KMS-11 (cell line): Measurements from ENCODE around the gene SPG11.

Experiments used
- H2AFZ ChIP-seq: fragments of 200-600 bp; sonication (generic); 2 replicates; pipeline ENCODE4 v1.6.1; 2016; ENCODE audit warnings: antibody characterized with exemption, mixed run types, low read depth
- H3K27ac ChIP-seq: fragments of 200-600 bp; sonication (generic); 2 replicates; pipeline ENCODE4 v1.6.1; 2016; ENCODE audit warnings: mild to moderate bottlenecking, mixed run types
- H3K27me3 ChIP-seq: fragments of 200-600 bp; sonication (generic); 2 replicates; pipeline ENCODE4 v1.6.1; 2017; ENCODE audit warnings: mild to moderate bottlenecking, low read depth, mixed run types, moderate library complexity; ENCODE audit not compliant: insufficient read depth
- H3K36me3 ChIP-seq: fragments of 200-600 bp; sonication (generic); 2 replicates; pipeline ENCODE4 v1.6.1; 2017; ENCODE audit warnings: mild to moderate bottlenecking, mixed run types; ENCODE audit not compliant: insufficient read depth
- H3K4me1 ChIP-seq: fragments of 200-600 bp; sonication (generic); 2 replicates; pipeline ENCODE4 v1.6.1; 2016; ENCODE audit warnings: mild to moderate bottlenecking, low read depth, mixed run types; ENCODE audit not compliant: poor library complexity, severe bottlenecking
- H3K4me2 ChIP-seq: fragments of 200-600 bp; sonication (generic); 2 replicates; pipeline ENCODE4 v1.7.0; 2016; ENCODE audit warnings: mild to moderate bottlenecking, mixed run types
- H3K4me3 ChIP-seq: fragments of 200-600 bp; sonication (generic); IDR thresholded peaks from 2 replicates; pipeline ENCODE4 v1.6.1; 2017; ENCODE audit warnings: low read depth, low read length, mixed read lengths; ENCODE audit not compliant: insufficient read depth
- H3K79me2 ChIP-seq: fragments of 200-600 bp; sonication (generic); 2 replicates; pipeline ENCODE4 v1.6.1; 2016; ENCODE audit warnings: low read depth, mixed run types; ENCODE audit not compliant: insufficient read depth
- H3K9ac ChIP-seq: fragments of 200-600 bp; sonication (generic); 2 replicates; pipeline ENCODE4 v1.6.1; 2016; ENCODE audit warnings: mild to moderate bottlenecking, mixed run types
- H4K20me1 ChIP-seq: fragments of 200-600 bp; sonication (generic); 2 replicates; pipeline ENCODE4 v1.6.1; 2016; ENCODE audit warnings: mild to moderate bottlenecking, mixed run types; ENCODE audit not compliant: insufficient read depth
- TF ChIP-seq, protein P1 (sequence below): fragments of 200-600 bp; sonication (generic); conservative IDR thresholded peaks from 2 replicates; pipeline ENCODE4 v1.6.1; 2017; ENCODE audit warnings: low read depth, mild to moderate bottlenecking, antibody characterized with exemption, low read length, moderate library complexity, mixed read lengths

Gene SPG11

DNA sequence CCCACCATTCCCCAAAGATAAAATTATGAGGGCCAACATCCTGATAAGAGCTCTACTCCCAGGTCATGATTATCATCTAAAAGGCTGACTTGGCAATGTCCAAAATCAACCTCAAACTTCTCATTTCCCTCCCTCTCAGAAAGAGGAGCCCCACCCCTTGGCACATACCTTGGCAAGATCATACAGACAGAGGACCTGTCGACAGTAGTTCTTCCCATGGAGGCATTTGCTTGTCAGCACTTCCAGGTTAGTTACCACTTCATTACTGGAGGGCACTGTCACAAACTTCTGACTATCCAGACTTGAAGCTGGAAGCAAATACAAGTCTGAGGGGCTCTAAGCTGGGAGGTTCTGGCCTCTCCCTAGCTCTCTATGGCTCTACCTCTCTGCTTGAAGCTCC is 88.7 kb downstream of the SPG11 start:
- Histone ChIP-seq H3K27me3 (no peaks in the 10 kb centered on the region), H3K4me2 (no peak overlapping the region), H4K20me1 (no peaks in the 10 kb centered on the region), H3K27ac (no peak overlapping the region), H2AFZ (no peak overlapping the region), H3K79me2 (no peaks in the 10 kb centered on the region), H3K36me3 (no peaks in the 10 kb centered on the region), H3K4me1 (peaks cover 13% of the 10 kb centered on the region), H3K4me3 (no peak overlapping the region), H3K9ac (no peak overlapping the region)
- TF ChIP-seq, protein P1, sequence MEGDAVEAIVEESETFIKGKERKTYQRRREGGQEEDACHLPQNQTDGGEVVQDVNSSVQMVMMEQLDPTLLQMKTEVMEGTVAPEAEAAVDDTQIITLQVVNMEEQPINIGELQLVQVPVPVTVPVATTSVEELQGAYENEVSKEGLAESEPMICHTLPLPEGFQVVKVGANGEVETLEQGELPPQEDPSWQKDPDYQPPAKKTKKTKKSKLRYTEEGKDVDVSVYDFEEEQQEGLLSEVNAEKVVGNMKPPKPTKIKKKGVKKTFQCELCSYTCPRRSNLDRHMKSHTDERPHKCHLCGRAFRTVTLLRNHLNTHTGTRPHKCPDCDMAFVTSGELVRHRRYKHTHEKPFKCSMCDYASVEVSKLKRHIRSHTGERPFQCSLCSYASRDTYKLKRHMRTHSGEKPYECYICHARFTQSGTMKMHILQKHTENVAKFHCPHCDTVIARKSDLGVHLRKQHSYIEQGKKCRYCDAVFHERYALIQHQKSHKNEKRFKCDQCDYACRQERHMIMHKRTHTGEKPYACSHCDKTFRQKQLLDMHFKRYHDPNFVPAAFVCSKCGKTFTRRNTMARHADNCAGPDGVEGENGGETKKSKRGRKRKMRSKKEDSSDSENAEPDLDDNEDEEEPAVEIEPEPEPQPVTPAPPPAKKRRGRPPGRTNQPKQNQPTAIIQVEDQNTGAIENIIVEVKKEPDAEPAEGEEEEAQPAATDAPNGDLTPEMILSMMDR: no peak

DNA sequence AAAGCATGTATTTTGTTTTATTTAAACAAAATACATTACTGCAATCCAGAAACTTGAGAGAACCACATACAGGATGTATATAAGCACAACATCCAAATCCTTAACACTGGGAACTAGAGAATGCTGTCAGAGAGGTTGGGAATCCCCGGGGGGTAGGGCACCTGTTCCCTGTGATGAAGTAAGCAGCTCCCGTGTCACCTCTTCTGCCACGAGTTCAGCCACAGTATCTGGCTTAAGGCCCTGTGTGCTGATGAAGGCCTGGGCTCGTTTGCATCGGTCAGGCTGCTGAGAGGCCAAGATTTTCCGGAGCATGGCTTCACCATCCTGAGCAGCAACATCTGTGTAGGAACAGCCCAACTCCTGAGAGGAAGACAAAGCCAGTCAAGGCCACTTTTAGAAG is 90.1 kb downstream of the SPG11 start:
- H4K20me1 ChIP-seq: no peaks in the 10 kb centered on the region
- H3K4me3 ChIP-seq: no peak overlapping the region
- TF ChIP-seq, protein P1: no peak
- H3K79me2 ChIP-seq: no peaks in the 10 kb centered on the region
- H3K27me3 ChIP-seq: no peaks in the 10 kb centered on the region
- no peaks in the 10 kb centered on the region for H3K36me3 ChIP-seq
- H3K4me1 ChIP-seq: peaks cover 3% of the 10 kb centered on the region
- no peak overlapping the region for H3K27ac ChIP-seq
- no peak overlapping the region for H3K9ac ChIP-seq
- no peak overlapping the region for H3K4me2 ChIP-seq
- H2AFZ ChIP-seq: no peak overlapping the region

DNA sequence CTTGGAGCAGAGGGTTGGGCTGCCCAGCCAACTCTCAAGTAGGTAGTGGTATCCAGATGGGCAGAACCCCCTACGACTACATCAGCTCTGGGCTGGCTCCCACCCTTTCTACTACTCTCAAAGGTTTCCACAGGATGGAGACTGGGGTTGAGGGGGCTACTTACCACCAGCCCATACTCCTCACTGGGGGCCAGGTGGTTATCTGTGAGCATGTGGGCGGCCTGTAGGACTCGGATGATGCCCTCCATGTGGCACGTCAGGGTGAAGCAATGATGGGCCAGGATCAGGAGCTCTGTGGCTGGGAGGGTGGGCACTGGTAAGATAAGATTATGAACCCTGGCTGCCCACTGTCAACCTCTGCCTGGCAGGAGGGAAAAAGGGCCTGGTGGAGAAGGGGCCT is 93.1 kb downstream of the SPG11 start:
- Histone ChIP-seq H4K20me1 (no peaks in the 10 kb centered on the region), H3K36me3 (no peaks in the 10 kb centered on the region), H2AFZ (no peak overlapping the region), H3K79me2 (no peaks in the 10 kb centered on the region), H3K27me3 (no peaks in the 10 kb centered on the region), H3K4me3 (no peak overlapping the region), H3K9ac (no peak overlapping the region), H3K4me1 (no peaks in the 10 kb centered on the region), H3K27ac (no peak overlapping the region), H3K4me2 (no peak overlapping the region)
- TF ChIP-seq, protein P1: no peak

DNA sequence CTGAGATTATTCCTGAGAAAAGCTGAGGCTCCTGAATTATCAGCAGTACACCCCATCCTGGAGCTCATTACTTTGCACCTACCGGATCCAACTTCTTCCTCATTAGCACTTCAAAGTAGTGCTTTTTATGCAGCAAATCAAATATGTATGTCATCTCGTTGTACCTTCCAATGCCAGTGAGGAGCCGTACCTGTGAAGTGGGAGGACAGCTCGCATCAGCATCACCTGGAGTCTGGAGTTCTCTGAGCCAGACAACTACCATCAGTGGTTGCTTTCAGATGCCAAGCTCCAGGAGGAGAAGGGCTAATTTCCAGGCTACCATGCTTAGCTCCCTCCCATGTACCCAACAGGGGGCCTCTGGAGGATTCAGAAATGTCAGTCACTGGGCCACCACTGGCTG is 94.1 kb downstream of the SPG11 start:
- H3K36me3 ChIP-seq: peaks cover 6% of the 10 kb centered on the region; the same call in 1 of the 2 replicates

More for the DNA sequence above, 94.1 kb downstream of the SPG11 start:
- Histone ChIP-seq H3K9ac (no peak overlapping the region), H2AFZ (no peak overlapping the region), H3K27ac (no peak overlapping the region), H3K4me3 (no peak overlapping the region), H3K79me2 (no peaks in the 10 kb centered on the region), H3K27me3 (no peaks in the 10 kb centered on the region), H3K4me1 (no peaks in the 10 kb centered on the region), H3K4me2 (no peak overlapping the region), H4K20me1 (no peaks in the 10 kb centered on the region)
- TF ChIP-seq, protein P1: no peak
